ENCODE measurements around the gene ASH1L.
"Not testable (repeated sequence)": the region's sequence is repeated elsewhere in the genome, so short reads cannot be mapped to it uniquely, and the experiment has no call there.

ASH1L gene

DNA sequence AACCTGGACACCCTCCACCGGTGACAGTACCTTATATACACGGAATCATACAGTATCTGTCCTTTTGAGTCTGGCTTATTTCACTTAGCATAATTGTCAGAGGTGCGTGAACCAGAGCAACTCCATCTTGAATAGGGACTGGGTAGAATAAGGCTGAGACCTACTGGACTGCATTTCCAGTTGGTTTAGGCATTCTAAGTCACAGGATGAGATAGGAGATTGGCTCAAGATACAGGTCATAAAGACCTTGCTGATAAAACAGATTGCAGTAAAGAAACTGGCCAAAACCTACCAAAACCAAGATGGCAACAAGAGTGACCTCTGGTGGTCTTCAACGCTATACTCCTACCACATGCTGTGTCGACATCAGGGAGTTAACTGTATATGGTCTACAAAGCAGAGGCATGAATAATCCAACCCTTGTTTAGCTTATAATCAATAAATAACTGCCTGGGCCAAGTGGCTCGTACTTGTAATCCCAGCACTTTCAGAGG is 255.3 kb downstream of the ASH1L start:
- ATAC-seq (no peak), DNase-seq (no peak)
- H3K4me3 Mint-ChIP-seq = peak overlapping the region; percentile 17 to 98
- H3K27me3 Mint-ChIP-seq = no peaks in the 10 kb centered on the region
- no peak overlapping the region for H3K27ac Mint-ChIP-seq
- H3K9me3 Mint-ChIP-seq = no peaks in the 10 kb centered on the region
- H3K4me1 Mint-ChIP-seq = peaks cover 30% of the 10 kb centered on the region

GRCh38 chr1:155305881-155306391 is 256.7 kb downstream of the ASH1L start:
- DNase-seq (no peak), ATAC-seq (no peak)
- Mint-ChIP-seq H3K27ac (no peak overlapping the region), H3K9me3 (no peaks in the 10 kb centered on the region), H3K4me1 (peaks cover 16% of the 10 kb centered on the region), H3K4me3 (no peak overlapping the region), H3K27me3 (no peaks in the 10 kb centered on the region)

DNA sequence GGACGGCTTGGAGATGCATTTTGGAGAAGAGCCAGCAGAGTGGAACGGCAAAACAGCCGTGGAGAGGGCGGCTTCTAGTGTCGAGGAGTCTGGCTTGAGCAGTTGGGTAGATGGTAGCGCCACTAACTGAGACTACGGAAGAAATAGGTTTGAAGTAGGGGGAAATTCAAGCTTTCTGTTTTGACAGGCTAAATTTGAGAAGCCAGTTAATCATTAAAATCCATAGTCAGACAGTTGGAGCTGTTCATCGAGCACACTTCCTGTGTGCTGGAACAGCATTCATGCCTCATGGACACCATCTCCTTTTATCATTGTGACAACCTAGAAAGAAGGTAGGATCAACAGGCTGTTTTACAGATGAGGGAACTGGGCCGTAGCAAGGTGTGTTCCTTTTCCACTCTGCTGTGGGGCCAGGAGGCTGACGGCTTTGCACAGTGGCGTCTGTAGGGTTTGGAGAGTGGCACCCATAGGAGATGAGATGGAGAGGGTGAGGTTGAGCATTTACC is 258.0 kb downstream of the ASH1L start:
- H3K27ac Mint-ChIP-seq = no peak overlapping the region
- H3K4me3 Mint-ChIP-seq = no peak overlapping the region
- H3K27me3 Mint-ChIP-seq = no peaks in the 10 kb centered on the region
- ATAC-seq = no peak
- H3K4me1 Mint-ChIP-seq = peaks cover 3% of the 10 kb centered on the region
- DNase-seq = no peak
- no peaks in the 10 kb centered on the region for H3K9me3 Mint-ChIP-seq

- no peak within 1 kb of the TSS for H3K4me3 Mint-ChIP-seq
- peaks cover 13% of the 10 kb centered on the region for H3K27me3 Mint-ChIP-seq
- ATAC-seq = no peak
- no peak for DNase-seq
- H3K4me1 Mint-ChIP-seq = no peaks in the 10 kb centered on the region
- H3K9me3 Mint-ChIP-seq = no peaks in the 10 kb centered on the region
- H3K27ac Mint-ChIP-seq = no peak within 1 kb of the TSS
These were observed 261.2 kb downstream of the ASH1L start, which contains the start of gene PKLR for GRCh38 chr1:155301342-155301841. PKLR (minus strand) TSS chr1:155301438; CDS start chr1:155301395, 43 bp downstream.

- ATAC-seq = no peak
- Mint-ChIP-seq H3K4me3 (no peak overlapping the region), H3K27ac (no peak overlapping the region)
These were observed 261.9 kb downstream of the ASH1L start for GRCh38 chr1:155300553-155301329.

DNA sequence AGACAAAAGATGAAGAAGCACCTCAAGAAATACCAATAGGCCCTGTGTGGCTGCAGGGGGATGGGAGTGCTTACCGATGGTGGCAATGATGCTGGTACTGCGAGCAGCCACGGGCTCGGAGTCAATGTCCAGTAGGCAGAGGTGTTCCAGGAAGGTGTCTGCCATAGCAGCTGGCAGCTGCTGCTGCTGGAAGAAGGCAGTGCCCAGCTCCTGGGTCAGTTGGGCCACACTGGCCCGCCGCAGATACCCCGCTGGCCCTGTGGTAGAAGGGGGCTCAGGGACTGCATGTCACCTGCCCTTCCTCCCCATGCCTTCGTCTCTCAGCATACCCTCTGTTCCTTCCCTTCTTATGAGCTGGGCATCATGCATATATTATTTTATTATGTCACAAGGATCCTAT is 262.6 kb downstream of the ASH1L start:
- Mint-ChIP-seq H3K4me1 (peaks cover 1% of the 10 kb centered on the region), H3K9me3 (no peaks in the 10 kb centered on the region), H3K27me3 (peaks cover 27% of the 10 kb centered on the region), H3K27ac (no peak overlapping the region), H3K4me3 (no peak overlapping the region)
- no peak for ATAC-seq
- DNase-seq = no peak

More at GRCh38 chr1:155300553-155301329, 261.9 kb downstream of the ASH1L start:
- H3K4me1 Mint-ChIP-seq = no peaks in the 10 kb centered on the region
- H3K9me3 Mint-ChIP-seq = no peaks in the 10 kb centered on the region
- H3K27me3 Mint-ChIP-seq = peaks cover 20% of the 10 kb centered on the region
- DNase-seq = no peak

DNA sequence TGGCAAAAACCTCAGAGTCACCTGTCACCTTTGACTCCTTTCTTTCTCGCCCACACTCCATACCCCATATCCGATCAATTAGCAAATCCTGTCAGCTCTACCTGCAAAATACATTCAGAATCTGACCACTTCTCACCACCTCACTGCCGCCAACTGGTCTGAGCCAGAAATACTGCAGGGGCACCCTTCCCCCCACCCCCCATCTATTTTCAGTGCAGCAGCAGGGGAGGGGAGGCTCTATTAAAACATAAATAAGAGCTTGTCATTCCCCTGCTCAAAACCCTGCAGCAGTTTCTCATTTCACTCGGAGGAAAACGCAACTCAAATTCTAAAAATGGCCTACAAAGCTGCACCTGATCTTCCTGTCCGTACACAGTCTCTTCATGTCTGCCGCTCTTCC is 265.2 kb downstream of the ASH1L start:
- peaks cover 8% of the 10 kb centered on the region for H3K4me1 Mint-ChIP-seq
- no peak for ATAC-seq
- no peak overlapping the region for H3K27ac Mint-ChIP-seq
- peaks cover 50% of the 10 kb centered on the region for H3K27me3 Mint-ChIP-seq
- DNase-seq = no peak
- no peaks in the 10 kb centered on the region for H3K9me3 Mint-ChIP-seq
- H3K4me3 Mint-ChIP-seq = no peak overlapping the region

DNA sequence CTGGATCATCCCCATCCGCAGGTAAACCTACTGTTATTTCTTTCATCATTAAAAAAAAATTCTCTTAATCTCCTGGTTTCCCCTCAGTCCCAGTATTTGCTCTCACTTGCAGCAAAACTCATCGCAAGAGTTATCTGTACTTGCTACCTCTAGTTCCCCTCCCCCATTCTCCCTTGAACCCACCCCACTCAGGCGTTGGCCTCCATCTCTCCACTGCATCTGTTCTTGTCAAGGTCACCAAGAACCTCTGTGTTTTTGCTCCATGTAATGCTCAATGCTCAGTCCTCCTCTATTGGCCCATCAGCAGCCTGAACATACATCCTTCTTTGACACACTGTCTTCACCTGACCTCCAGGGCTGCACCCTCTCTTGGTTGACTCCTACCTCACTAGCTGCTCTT is 265.9 kb downstream of the ASH1L start:
- no peak for ATAC-seq
- Mint-ChIP-seq H3K9me3 (no peaks in the 10 kb centered on the region), H3K27ac (peak overlapping the region in 1 of 2 donors; percentile 2)

GRCh38 chr1:155295942-155296267 is 266.7 kb downstream of the ASH1L start:
- H3K9me3 Mint-ChIP-seq = no peaks in the 10 kb centered on the region

More for the DNA sequence above, 265.9 kb downstream of the ASH1L start:
- no peak for DNase-seq
- Mint-ChIP-seq H3K27me3 (peaks cover 55% of the 10 kb centered on the region), H3K4me3 (no peak overlapping the region), H3K4me1 (peaks cover 8% of the 10 kb centered on the region)

DNA sequence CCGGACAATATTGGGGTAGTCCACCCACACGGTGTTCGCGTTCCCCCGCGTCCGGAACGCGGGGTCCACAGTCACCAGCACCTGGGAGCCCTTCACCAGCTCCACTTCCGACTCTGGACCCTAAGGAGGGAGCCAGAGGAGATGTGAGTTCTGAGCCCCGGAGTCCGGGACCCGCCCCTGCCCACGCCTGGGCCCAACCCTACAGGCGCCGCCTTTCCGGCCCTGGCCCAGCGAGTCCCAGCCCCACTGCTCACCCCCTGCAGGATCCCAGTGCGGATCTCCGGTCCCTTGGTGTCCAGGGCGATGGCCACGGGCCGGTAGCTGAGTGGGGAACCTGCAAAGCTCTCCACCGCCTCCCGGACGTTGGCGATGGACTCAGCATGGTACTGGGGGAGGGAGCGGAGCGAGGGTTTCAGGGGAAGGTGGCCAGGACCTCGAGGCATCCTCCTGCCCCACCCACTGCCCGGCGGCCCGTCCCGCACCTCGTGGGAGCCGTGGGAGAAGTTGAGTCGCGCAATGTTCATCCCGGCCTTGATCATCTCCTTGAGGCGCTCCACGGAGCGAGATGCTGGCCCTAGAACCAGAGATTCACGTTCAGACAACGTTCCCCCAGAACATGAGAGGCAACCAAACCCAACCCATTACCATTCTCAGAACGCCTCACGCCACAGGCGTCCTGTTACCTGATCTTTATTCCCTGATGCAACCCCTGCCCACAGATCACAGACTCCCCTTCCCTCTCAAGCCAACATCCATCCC is 267.2 kb downstream of the ASH1L start:
- Mint-ChIP-seq H3K27me3 (peaks cover 61% of the 10 kb centered on the region), H3K4me1 (peaks cover 8% of the 10 kb centered on the region), H3K4me3 (peak overlapping the region in 1 of 2 donors; percentile 16), H3K9me3 (no peaks in the 10 kb centered on the region), H3K27ac (no peak overlapping the region)
- no peak for DNase-seq
- ATAC-seq = peak; percentile 43

More at GRCh38 chr1:155295942-155296267, 266.7 kb downstream of the ASH1L start:
- ATAC-seq (no peak), DNase-seq (no peak)
- Mint-ChIP-seq H3K4me1 (peaks cover 8% of the 10 kb centered on the region), H3K27ac (no peak overlapping the region), H3K4me3 (peak overlapping the region in 1 of 2 donors; percentile 16), H3K27me3 (peaks cover 59% of the 10 kb centered on the region)

DNA sequence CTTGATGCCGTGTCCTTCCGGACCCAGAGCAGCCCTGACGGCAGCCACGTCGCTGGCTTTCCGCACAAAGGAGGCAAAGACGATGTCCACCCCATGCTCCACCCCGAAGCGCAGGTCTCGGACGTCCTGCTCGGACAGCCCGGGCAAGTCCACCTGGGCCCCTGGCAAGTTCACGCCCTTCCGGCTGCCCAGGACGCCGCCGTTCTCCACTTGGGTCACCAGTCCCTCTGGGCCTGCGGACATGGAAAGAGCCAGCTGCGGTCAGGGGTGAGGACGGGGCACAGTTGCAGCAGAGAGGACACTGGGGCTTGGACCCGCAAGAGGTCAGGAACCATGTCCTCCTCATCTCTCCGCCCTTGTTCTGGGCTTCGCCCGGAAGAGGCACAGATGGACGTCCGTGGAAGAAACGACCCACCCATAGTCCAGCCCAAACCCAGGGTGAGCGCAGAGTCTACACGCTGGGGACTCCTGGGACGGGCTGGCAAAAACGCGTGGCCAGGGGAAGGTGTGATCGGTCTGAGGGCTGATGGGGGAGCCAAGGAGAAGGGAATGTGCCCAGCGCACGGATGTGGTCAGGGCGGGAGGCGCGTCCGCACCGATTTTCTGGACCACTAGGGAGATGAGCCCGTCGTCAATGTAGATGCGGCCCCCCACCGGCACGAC is 268.0 kb downstream of the ASH1L start:
- H3K9me3 Mint-ChIP-seq = no peaks in the 10 kb centered on the region
- H3K27me3 Mint-ChIP-seq = peaks cover 67% of the 10 kb centered on the region
- peak overlapping the region in 1 of 2 donors; percentile 38 for H3K4me3 Mint-ChIP-seq
- peak overlapping the region in 1 of 2 donors; percentile 74 for H3K27ac Mint-ChIP-seq
- H3K4me1 Mint-ChIP-seq = peaks cover 8% of the 10 kb centered on the region
- DNase-seq (no peak), ATAC-seq (peak; percentile 7)

DNA sequence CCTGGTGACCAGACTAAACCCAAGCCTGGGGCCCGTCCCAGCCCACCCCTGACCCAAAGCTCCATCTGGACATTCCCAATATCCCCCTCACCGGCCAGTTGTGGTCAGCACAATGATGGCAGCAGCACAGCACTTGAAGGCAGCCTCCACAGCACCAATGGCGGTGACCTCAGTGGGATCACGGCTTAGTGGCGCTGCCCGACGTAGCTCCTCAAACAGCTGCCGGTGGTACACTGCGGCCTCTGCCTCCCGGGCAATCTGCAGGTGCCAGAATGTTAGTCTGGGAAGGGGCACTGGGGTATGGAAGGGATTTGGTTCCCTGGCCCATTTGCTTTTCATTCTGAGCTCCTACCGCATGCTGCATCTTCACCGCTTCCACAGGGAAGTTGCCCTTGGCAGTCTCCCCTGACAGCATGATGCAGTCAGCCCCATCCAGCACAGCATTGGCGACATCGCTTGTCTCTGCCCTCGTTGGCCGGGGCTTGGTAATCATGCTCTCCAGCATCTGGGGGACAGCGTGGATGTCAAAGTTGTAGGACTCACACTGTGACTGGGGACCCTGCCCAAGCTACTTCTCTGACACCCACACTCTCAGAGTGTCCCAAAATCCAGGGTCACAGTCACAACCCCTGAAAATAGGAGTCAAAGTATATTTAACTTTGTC is 269.4 kb downstream of the ASH1L start:
- Mint-ChIP-seq H3K27me3 (peaks cover 67% of the 10 kb centered on the region), H3K4me1 (peaks cover 8% of the 10 kb centered on the region), H3K27ac (no peak overlapping the region), H3K9me3 (no peaks in the 10 kb centered on the region), H3K4me3 (no peak overlapping the region)
- no peak for DNase-seq
- ATAC-seq = no peak

DNA sequence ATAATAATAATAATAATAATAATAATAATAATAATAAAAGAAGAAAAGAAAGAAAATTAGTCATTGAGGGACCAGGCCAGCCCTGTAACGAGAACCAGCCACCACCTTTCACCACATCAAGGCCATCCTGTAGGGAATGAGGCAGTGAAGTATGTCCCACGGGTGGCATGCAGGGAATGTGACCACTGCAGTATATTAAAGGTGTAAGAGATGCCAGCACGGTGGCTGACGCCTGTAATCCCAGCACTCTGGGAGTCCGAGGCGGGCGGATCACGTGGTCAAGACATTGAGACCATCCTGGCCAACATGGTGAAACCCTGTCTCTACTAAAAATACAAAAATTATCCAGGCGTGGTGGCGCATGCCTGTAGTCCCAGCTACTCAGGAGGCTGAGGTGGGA is 271.6 kb downstream of the ASH1L start:
- not testable (repeated sequence) for DNase-seq, H3K4me1 Mint-ChIP-seq, ATAC-seq, H3K27ac Mint-ChIP-seq, H3K9me3 Mint-ChIP-seq, H3K4me3 Mint-ChIP-seq
- H3K27me3 Mint-ChIP-seq = peaks cover 49% of the 10 kb centered on the region

GRCh38 chr1:155287987-155288543 is 274.5 kb downstream of the ASH1L start:
- peak; percentile 33 for ATAC-seq

More at GRCh38 chr1:155287987-155288543, 274.5 kb downstream of the ASH1L start:
- DNase-seq = no peak
- Mint-ChIP-seq H3K27me3 (peaks cover 20% of the 10 kb centered on the region), H3K27ac (no peak overlapping the region), H3K4me1 (no peaks in the 10 kb centered on the region), H3K9me3 (no peaks in the 10 kb centered on the region), H3K4me3 (no peak overlapping the region)
